ENCODE measurements around the gene KAT2A.

The KAT2A gene

GRCh38 chr17:42135151-42135550 lies 14.0 kb upstream of the KAT2A start:
- no peak for DNase-seq

- DNase-seq = no peak
Measured at GRCh38 chr17:42133461-42134041, 12.4 kb upstream of the KAT2A start.

DNA sequence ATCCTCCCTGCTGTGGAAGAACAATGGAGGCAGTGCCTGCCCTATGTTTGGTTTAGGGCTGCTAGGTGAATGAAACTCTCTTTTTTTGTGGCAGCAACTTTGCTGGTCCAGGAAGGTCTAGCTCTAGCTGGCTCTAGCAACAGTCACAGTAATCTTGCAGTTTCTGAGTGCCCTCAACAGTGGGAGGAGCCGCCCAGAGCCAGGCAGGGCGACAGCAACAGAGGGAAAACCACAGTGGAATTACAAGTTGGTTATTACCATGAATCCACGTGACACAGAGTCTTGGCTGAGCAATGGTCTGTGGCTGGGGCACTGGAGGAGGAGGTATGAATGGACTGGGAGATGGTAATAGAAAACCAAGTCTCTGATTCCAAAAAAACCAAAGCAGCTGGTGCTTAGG lies 11.8 kb upstream of the KAT2A start:
- peak; percentile 88 for DNase-seq

GRCh38 chr17:42131981-42132432 lies 10.8 kb upstream of the KAT2A start:
- DNase-seq = no peak

GRCh38 chr17:42131232-42131631 lies 10.1 kb upstream of the KAT2A start:
- DNase-seq = no peak

- DNase-seq = no peak
Measured at GRCh38 chr17:42130310-42130936, 9.3 kb upstream of the KAT2A start.

- DNase-seq = no peak
Measured at GRCh38 chr17:42129109-42129837, 8.1 kb upstream of the KAT2A start.

DNA sequence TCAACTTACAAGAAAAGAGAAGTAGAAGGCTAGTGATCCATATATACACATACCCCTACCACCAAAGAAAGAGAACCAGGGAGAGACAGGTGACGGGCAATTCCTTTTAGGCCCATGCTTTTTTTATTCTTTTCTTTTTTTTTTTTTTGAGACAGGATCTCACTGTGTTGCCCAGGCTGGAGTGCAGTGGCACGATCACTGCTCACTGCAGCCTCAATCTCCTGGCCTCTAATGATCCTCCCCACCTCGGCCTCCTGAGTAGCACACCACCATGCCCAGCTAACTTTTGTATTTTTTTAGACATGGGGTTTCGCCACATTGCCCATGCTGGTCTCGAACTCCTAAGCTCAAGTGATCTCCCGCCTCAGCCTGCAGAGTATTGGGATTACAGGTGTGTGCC lies 6.2 kb upstream of the KAT2A start:
- DNase-seq = no peak

DNA sequence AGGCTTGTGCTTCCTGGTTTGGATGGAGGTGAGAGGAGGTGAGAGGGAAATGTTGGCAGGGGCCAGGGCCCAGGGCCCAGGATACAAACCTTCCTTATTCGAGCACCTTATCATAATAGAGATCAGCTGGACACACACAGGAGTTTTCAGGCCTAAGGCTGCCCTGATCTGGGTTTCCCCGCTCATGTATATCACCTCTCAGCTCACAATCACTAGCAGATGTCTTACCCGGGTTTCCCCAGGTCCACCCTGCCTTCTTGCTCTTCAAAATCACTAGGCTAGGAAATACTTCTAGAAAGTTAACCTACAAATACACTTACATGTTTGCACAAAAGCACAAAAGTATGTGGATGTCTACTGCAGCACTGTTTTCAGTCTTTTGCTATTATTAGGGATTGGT lies 5.7 kb upstream of the KAT2A start:
- DNase-seq = no peak

DNA sequence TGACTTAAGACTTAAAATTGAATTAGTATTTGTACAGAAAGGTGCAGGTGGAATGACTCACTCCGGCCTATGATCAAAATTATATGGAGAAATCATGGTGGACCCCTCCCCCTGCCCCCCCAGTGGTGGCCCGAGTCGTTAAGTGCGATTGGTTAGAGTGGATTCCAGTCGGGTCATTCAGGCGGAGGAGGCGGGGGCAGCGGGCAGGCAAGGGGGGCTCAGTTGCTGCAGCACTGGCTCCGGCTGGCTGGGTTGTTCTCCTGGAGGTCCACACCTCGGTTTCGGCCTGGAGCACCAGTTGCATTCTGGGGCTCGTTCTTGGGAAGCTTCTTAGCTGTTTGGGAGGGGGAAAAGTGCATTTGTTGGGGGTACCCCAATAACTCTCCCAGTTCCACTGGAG lies 4.4 kb upstream of the KAT2A start:
- no peak for DNase-seq

GRCh38 chr17:42124256-42124655 lies 3.1 kb upstream of the KAT2A start:
- no peak for DNase-seq

DNA sequence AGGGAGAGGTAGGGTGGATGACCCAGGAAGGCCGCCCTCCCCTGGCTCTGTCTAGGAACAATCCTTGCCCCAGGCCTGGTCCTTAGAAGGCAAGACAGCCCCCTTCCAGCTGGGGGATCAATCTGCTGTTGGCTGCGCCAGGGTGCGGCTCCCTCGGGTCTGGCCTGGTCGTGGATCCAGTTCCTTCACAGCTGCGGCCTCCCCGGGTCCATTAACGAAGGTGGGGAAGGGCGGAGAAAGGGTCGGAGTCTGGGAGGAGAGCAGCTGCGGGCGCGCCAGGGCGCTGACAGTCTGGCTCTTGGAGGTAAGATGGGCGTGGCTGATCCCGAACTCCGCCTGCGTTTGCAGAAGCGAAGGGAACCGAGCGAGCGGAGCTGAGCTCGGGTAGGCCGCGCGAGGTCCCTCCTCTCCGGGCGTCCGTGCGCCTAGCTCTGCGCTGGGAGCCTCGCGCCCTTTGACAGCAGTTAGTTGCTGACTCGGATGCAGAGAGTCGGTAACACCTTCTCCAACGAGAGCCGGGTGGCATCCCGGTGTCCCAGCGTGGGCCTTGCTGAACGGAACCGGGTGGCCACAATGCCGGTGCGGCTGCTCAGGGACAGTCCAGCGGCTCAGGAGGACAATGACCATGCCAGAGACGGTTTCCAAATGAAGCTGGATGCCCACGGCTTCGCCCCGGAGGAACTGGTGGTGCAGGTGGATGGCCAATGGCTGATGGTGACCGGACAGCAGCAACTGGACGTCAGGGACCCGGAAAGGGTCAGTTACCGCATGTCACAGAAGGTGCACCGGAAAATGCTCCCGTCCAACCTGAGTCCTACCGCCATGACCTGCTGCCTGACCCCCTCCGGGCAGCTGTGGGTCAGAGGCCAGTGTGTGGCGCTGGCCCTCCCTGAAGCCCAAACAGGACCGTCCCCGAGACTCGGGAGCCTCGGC lies 1.5 kb upstream of the KAT2A start, which contains the start of gene HSPB9:
TSS of gene HSPB9 (plus strand) at position 434 of the 933 bp plus-strand sequence. CDS start at position 481, 47 bp downstream.
- no peak for DNase-seq

DNA sequence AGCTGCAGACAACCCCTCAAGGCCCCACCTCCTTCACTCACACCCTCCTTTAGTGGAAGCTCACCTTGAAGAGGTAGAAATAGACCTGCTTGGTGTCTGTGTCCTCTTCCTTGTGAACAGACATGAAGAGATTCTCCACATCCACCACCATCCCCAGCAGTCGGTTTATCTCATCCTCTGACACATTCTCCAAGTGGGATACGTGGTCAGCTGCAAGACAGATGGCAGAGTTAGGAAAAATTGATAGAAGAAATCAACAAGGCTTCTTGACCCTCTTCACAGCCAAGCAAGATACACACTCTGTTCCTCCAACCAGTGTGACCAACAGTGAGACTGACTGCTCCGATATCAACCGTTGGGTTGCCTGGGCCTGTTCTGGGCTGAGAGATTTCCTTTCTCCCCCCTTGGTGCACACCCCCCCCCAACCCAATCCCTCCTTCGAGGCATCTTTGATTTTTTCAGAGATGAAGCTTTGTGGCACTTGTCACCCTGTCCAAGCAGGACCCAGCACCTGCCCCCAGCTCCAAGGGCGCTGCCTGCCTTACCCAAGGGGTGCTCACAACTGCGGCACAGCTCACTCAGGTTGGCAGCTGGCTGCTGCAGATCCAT lies 902 bp downstream of the KAT2A start:
- DNase-seq = peak; percentile 35

GRCh38 chr17:42119301-42119700 lies 1.9 kb downstream of the KAT2A start:
- no peak for DNase-seq

GRCh38 chr17:42118545-42118944 lies 2.6 kb downstream of the KAT2A start:
- DNase-seq = peak; percentile 36

DNA sequence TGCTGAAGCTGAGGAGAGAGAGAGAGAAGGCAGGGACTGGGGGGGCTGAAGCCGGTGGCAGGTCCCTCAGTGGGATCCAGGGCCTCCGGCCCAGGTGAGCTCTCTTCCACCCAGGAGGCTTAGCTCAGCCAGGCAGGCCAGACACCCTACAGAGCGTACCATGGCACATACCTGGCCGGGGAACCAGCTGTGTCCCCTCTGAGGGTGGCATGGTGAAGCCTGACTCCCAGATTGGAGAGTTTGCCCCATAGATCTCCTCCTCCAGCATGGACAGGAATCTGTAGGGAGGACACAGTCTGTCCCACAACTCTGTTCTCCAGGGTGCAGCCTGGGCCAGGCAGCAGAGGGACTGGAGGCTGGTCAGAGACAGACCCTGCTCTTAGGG lies 3.0 kb downstream of the KAT2A start:
- DNase-seq = no peak

- DNase-seq = no peak
Measured at GRCh38 chr17:42117397-42118125, 3.6 kb downstream of the KAT2A start.

DNA sequence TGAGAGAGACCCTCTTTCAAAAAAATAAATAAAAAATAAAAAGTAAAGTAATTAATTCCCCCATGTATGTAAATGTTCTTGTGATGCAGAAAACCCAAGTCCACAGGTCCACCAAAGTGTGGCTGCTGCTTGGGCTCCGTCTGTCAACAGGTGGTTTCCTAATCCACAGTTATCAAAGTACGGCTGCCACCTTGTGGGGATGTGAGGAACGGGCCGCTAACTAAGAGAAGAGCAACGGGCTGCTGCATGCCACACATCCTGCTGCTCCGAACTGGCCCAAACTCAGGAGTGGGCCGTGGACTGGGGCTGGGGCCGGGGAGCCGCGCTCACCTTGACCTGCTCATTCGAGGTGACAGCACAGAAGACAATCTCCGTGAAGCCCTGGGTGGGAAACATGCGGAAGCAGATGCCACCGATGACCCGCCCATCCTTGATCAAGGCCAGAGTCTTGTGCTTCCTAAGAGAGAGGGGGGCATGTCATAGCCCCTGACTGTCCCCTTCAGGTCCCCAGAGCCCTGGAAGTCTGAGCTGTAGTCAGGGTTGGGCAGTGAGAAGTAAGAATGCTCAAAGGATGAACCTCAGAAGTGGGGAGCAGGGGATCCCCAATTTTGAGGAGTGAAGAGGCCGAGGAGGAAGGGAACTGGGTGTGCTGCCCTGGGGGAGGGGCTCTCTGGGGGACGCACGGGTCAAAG lies 4.3 kb downstream of the KAT2A start:
- DNase-seq = peak; percentile 76

DNA sequence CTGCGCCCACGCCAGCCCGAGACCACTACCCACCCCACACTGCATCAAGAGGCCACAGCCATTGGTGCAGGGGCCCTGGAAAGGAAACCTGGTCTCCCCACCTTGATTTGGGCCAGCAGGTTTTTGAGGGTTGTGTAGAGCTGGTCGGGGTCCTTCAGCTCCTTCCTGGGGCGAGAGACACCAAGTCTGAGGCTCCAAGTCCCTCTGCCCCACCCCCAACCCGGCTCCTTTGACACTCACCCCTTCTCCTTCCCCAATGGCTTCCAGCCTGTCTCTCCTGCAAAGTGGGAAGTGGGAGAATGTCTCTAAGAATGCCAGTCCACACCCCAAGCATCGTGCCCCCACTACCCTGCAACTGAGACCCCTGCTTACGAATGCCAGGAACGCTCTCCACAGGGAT lies 7.0 kb downstream of the KAT2A start:
- DNase-seq = no peak

DNA sequence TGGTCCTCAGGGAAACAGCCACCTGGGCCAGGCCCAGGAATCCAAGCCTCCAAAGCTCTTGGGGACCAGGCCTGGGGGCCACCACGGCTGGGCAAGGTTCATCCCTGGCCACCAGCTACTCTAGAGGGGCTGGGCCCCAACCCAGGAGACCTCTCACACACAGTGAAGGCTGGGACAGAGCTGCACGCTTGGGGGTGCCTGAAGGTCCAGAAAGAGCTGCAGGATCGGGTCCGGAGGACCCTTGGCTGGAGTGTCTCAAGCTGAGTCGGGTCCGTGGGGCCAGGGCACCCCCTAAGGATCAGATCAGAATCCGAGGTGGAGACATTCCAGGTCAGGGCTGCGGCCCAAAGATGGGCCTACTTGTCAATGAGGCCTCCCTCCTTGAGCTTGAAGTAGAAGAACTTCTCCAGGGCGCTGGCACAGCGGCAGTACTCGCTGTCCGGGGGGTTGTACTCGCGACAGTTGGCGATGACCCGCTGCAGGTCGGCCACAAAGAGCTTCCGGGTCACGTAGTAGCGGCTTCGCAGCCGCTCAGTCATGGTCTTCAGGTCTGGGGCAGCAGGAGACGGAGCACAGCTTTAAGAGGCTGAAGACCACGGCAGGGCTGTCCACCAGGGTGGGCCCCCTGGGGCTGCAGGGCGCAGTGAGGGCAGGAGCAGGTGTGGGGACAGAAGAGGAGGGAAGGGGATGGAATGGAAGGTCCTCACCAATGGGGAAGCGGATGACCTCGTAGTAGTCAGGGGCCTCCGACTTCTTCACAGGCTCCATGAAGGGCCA lies 7.7 kb downstream of the KAT2A start:
- no peak for DNase-seq

Measured in EL (cell line).